DOHH2 (cell line): ENCODE measurements around the gene FUT8.

Source experiments
- CTCF ChIP-seq: fragments of 200-600 bp; sonication (generic); IDR thresholded peaks from one replicate; pipeline ENCODE4 v1.5.1; 2014; ENCODE audit warnings: antibody characterized with exemption, mild to moderate bottlenecking, low read depth, low read length; ENCODE audit not compliant: poor library complexity, severe bottlenecking
- EZH2phosphoT487 ChIP-seq: fragments of 200-600 bp; sonication (generic); IDR thresholded peaks from 2 replicates; pipeline ENCODE4 v1.6.1; 2017; ENCODE audit warnings: borderline replicate concordance, mild to moderate bottlenecking, antibody characterized with exemption, low read length, moderate library complexity, mixed read lengths

GRCh38 chr14:65755331-65755730 lies 342.8 kb downstream of the FUT8 start:
- no peak for TF ChIP-seq CTCF
- no peak for TF ChIP-seq EZH2phosphoT487
